Breast epithelium (tissue), 3 donors: ENCODE data around the gene SPATA16.

Experiments used
- CTCF ChIP-seq, 3 donors: fragments of 450-650 bp; IDR thresholded peaks; one replicate each; pipeline ENCODE4 v1.5.1; 2016 to 2017; ENCODE audit warnings: antibody characterized with exemption in 3 of 3, mild to moderate bottlenecking in 3 of 3, moderate library complexity in 3 of 3
- POLR2A ChIP-seq: fragments of 450-650 bp; IDR thresholded peaks from one replicate; pipeline ENCODE4 v1.6.1; 2016; ENCODE audit warnings: antibody characterized with exemption, mild to moderate bottlenecking, moderate library complexity
- POLR2AphosphoS5 ChIP-seq, 3 donors: sonication (generic); formaldehyde crosslinking; IDR thresholded peaks; one replicate each; pipeline ENCODE4 v1.6.1; 2017; ENCODE audit warnings: antibody characterized with exemption in 3 of 3

DNA sequence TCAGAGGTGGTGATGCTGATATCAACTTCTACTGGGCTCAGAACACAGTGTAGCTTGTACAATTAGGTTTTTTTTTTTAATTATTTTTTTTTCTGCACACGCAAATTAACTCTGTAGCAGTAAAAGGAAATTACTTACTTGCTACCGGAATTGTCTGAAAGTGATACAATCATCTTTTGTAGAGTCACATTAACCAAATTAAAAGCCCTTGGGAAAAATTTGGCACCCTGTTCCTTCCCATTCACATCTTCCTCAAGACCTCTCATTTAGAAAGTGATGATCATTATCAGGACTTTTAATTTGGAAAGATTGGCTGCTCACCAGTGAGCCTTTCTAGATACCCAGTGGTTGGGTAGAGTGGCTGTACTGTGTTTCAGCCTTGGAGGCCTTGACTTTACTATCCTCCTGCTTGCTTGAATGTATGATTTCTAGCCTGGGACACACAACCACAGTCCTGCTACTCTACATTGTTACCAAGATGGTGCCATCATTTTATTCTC lies 232.2 kb downstream of the SPATA16 start:
- TF ChIP-seq CTCF (IDR thresholded peaks at IDR 0.05) (no peak), POLR2A (no peak), POLR2AphosphoS5 (IDR thresholded peaks at IDR 0.05) (no peak)
